ENCODE measurements around the gene IGFLR1. TPM values are rescaled to one million over a fixed set of nuclear protein-coding genes. Genes with fewer than 3 reads are reported as not detected.
A peak's percentile ranks its signal among the peaks of the same experiment; 100 is the strongest.
"Not testable (repeated sequence)": the region's sequence is repeated elsewhere in the genome, so short reads cannot be mapped to it uniquely, and the experiment has no call there.

Gene IGFLR1
- polyA plus RNA-seq, 3 donors = 3.3 to 5.6 (median 5.1) TPM

DNA sequence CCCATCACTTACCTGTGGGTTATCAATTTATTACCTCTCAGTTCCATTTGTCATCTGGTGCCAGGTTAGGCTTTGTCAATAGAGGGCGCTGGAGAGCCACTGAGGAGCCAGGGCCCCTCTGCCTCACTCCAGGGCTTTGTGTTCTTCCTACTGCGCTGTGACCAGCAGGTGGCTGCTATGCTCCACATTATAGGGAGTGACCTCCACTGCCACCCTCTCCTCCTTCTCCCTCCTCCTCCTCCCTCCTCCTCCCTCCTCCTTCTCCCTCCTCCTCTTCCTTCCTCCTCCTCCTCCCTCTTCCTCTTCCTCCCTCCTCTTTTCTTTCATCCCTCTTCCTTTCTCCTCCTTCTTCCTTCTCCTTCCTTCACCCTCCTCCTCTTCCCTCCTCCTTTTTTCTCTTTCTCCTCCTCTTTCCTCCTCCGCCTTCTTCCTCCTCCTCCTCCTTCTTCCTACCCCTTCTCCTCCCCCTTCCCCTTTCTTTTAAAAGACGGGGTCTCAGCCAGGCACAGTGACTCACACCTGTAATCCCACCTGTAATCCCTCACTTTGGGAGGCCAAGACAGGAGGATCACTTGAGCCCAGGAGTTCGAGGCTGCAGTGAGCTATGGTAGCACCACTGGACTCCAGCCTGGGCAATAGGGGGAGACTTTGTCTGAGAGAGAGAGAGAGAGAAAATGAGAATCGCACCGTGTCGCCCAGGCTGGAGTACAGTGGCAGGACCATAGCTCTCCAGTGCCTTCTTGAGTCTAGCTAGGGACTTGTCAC is 48.2 kb downstream of the IGFLR1 start:
- DNase-seq (ENCODE audit: extremely low read depth in 1 of 11, low read depth in 9 of 11, low spot score in 4 of 11) = peak; percentile 66 to 87 (median 74)

DNA sequence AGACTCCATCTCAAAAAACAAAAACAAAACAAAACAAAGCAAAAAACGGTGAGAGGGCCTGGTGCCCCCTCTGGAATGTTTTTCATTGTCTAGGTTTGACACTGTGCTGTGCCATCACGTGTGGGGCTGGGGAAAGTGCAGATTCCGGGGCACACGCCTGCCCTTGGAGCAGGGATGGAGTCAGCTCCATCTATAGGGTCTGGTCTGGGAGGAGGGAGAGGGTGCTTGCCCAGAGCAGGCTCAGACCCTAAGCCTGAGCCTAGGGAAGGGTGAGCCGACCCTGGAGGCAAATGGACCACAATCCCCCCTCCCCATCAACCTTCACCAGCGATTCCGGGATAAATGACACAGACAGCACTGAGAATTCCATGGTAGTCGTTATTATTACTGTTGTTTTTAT is 48.8 kb downstream of the IGFLR1 start:
- DNase-seq (ENCODE audit: extremely low read depth in 1 of 11, low read depth in 9 of 11, low spot score in 4 of 11) = no peak

DNA sequence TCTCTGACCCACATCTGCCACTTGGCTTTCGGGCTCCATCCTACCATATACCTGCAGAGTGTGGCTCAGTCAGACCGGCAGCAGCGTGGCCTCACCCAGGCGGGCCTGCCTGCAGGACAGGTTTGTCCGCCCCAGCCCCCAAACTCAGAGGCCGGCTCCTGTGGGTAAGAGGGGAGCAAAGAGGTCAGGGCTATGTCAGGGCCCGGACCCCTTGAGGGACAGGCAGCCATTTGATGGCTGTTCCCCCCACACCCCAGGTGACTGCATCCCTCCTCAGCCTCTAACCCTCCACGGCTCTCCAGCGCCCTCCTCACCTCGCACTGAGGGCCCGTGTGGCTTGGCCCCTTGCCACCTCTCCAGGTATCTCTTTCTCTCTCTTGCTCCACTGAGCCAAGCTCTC is 50.2 kb downstream of the IGFLR1 start:
- DNase-seq (ENCODE audit: extremely low read depth in 1 of 11, low read depth in 9 of 11, low spot score in 4 of 11) = no peak

DNA sequence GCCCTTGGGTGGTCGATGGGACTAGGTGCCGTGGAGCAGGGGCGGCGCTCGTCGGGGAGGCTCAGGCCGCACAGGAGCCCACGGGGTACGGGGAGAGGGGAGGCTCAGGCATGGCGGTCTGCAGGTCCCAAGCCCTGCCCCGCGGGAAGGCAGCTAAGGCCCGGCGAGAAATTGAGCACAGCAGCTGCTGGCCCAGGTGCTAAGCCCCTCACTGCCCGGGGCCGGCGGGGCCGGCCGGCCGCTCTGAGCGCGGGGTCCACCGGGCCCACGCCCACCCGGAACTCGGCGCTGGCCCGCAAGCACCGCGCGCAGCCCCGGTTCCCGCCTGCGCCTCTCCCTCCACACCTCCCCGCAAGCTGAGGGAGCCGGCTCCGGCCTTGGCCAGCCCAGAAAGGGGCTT is 51.1 kb downstream of the IGFLR1 start:
- not testable (repeated sequence) for DNase-seq (ENCODE audit: extremely low read depth in 1 of 11, low read depth in 9 of 11, low spot score in 4 of 11)

DNA sequence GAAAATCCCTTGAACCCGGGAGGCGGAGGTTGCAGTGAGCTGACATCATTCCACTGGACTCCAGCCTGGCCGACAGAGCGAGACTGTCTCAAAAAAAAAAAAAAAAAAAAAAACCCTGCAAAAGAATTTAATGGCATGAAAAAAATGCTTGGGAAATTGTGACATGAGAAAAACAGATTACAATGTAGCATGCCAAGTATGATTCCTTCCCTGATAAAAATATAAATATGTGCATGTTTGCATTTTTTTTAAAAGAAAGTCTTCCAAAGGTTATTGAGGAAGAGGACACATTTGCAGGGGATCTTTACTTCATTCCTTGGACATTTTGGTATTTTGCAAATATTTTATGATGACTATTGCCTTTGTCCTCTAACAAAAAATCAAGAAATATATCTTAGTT is 52.4 kb downstream of the IGFLR1 start:
- peak in 1 of 11 donors; percentile 7 for DNase-seq (ENCODE audit: extremely low read depth in 1 of 11, low read depth in 9 of 11, low spot score in 4 of 11)

Other genes starting within 250 kb of the IGFLR1 start
- gene DMKN, start 228.8 kb downstream of the IGFLR1 start, polyA plus RNA-seq (ENCODE audit: insufficient read length in 3 of 3) = 100 to 1,000 TPM in 1 of 3 donors, 10 to 100 TPM in 2; 69.7 to 129 (median 73.6) TPM
- under 1 TPM in 1 of 3 donors, not detected in 2; 0.09 TPM for gene SBSN, start 214.1 kb downstream of the IGFLR1 start, polyA plus RNA-seq (ENCODE audit: insufficient read length in 3 of 3)
- gene GAPDHS, start 209.0 kb downstream of the IGFLR1 start, polyA plus RNA-seq (ENCODE audit: insufficient read length in 3 of 3) = not detected
- gene TMEM147, start 196.8 kb downstream of the IGFLR1 start, polyA plus RNA-seq (ENCODE audit: insufficient read length in 3 of 3) = 10 to 100 TPM; 81.4 to 99.2 (median 94.4) TPM
- gene ATP4A, start 178.8 kb downstream of the IGFLR1 start, polyA plus RNA-seq (ENCODE audit: insufficient read length in 3 of 3) = under 1 TPM in 1 of 3 donors, not detected in 2; 0.11 TPM
- not detected for gene PMIS2, start 156.3 kb downstream of the IGFLR1 start, polyA plus RNA-seq (ENCODE audit: insufficient read length in 3 of 3)
- 10 to 100 TPM; 24.0 to 30.8 (median 28.4) TPM for gene HAUS5, start 129.7 kb downstream of the IGFLR1 start, polyA plus RNA-seq (ENCODE audit: insufficient read length in 3 of 3)
- gene RBM42, start 113.4 kb downstream of the IGFLR1 start, polyA plus RNA-seq (ENCODE audit: insufficient read length in 3 of 3) = 10 to 100 TPM; 48.2 to 83.4 (median 69.0) TPM
- 1 to 10 TPM; 1.6 to 2.6 (median 2.0) TPM for gene ETV2, start 100.7 kb downstream of the IGFLR1 start, polyA plus RNA-seq (ENCODE audit: insufficient read length in 3 of 3)
- gene COX6B1, start 94.1 kb downstream of the IGFLR1 start, polyA plus RNA-seq (ENCODE audit: insufficient read length in 3 of 3) = 100 to 1,000 TPM; 284 to 381 (median 334) TPM
- 1 to 10 TPM; 5.1 to 7.6 (median 6.0) TPM for gene UPK1A, start 75.9 kb downstream of the IGFLR1 start, polyA plus RNA-seq (ENCODE audit: insufficient read length in 3 of 3)
- under 1 TPM; 0.20 to 0.98 (median 0.40) TPM for gene ZBTB32, start 37.9 kb downstream of the IGFLR1 start, polyA plus RNA-seq (ENCODE audit: insufficient read length in 3 of 3)
- gene KMT2B, start 24.4 kb downstream of the IGFLR1 start, polyA plus RNA-seq (ENCODE audit: insufficient read length in 3 of 3) = 10 to 100 TPM; 31.2 to 39.1 (median 37.6) TPM
- gene U2AF1L4, start 3.0 kb upstream of the IGFLR1 start, polyA plus RNA-seq (ENCODE audit: insufficient read length in 3 of 3) = 10 to 100 TPM; 12.8 to 19.3 (median 19.0) TPM
- gene PSENEN, start 3.2 kb upstream of the IGFLR1 start, polyA plus RNA-seq (ENCODE audit: insufficient read length in 3 of 3) = 10 to 100 TPM; 59.6 to 66.5 (median 65.4) TPM
- gene LIN37, start 6.1 kb upstream of the IGFLR1 start, polyA plus RNA-seq (ENCODE audit: insufficient read length in 3 of 3) = 10 to 100 TPM; 12.5 to 12.9 (median 12.6) TPM
- 10 to 100 TPM; 18.4 to 27.8 (median 22.7) TPM for gene HSPB6, start 14.6 kb upstream of the IGFLR1 start, polyA plus RNA-seq (ENCODE audit: insufficient read length in 3 of 3)
- gene PROSER3, start 15.7 kb upstream of the IGFLR1 start, polyA plus RNA-seq (ENCODE audit: insufficient read length in 3 of 3) = 10 to 100 TPM; 14.5 to 23.7 (median 16.3) TPM
- gene ARHGAP33, start 33.1 kb upstream of the IGFLR1 start, polyA plus RNA-seq (ENCODE audit: insufficient read length in 3 of 3) = 10 to 100 TPM; 17.7 to 45.7 (median 33.6) TPM
- 10 to 100 TPM; 28.7 to 50.1 (median 42.4) TPM for gene PRODH2, start 70.4 kb upstream of the IGFLR1 start, polyA plus RNA-seq (ENCODE audit: insufficient read length in 3 of 3)
- 100 to 1,000 TPM; 138 to 184 (median 158) TPM for gene NPHS1, start 110.1 kb upstream of the IGFLR1 start, polyA plus RNA-seq (ENCODE audit: insufficient read length in 3 of 3)
- 10 to 100 TPM in 1 of 3 donors, 1 to 10 TPM in 2; 9.5 to 12.0 (median 9.6) TPM for gene KIRREL2, start 114.5 kb upstream of the IGFLR1 start, polyA plus RNA-seq (ENCODE audit: insufficient read length in 3 of 3)
- gene APLP1, start 126.1 kb upstream of the IGFLR1 start, polyA plus RNA-seq (ENCODE audit: insufficient read length in 3 of 3) = 10 to 100 TPM; 24.2 to 27.4 (median 27.3) TPM
- 1 to 10 TPM; 2.4 to 5.9 (median 3.6) TPM for gene NFKBID, start 158.1 kb upstream of the IGFLR1 start, polyA plus RNA-seq (ENCODE audit: insufficient read length in 3 of 3)
- 1 to 10 TPM; 3.3 to 5.4 (median 5.3) TPM for gene HCST, start 160.1 kb upstream of the IGFLR1 start, polyA plus RNA-seq (ENCODE audit: insufficient read length in 3 of 3)
- 10 to 100 TPM in 2 of 3 donors, 1 to 10 TPM in 1; 9.0 to 14.3 (median 11.9) TPM for gene TYROBP, start 165.8 kb upstream of the IGFLR1 start, polyA plus RNA-seq (ENCODE audit: insufficient read length in 3 of 3)
- 10 to 100 TPM in 2 of 3 donors, 1 to 10 TPM in 1; 8.2 to 13.9 (median 13.3) TPM for gene LRFN3, start 193.9 kb upstream of the IGFLR1 start, polyA plus RNA-seq (ENCODE audit: insufficient read length in 3 of 3)

Data from renal cortex interstitium (tissue), 11 donors.